GM12865 (cell line): Measurements from ENCODE around the gene KLHL22.
"Not testable (repeated sequence)": the region's sequence is repeated elsewhere in the genome, so short reads cannot be mapped to it uniquely, and the experiment has no call there.

Experiments used
- DNase-seq: peaks from one replicate; pipeline ENCODE4 v3.0.0; 2010; ENCODE audit warnings: low read depth
- H3K4me3 ChIP-seq: 2 replicates; pipeline ENCODE4 v1.5.1; 2011; ENCODE audit warnings: mild to moderate bottlenecking, low read depth, low read length, control low read depth
- CTCF ChIP-seq: IDR thresholded peaks from 2 replicates; pipeline ENCODE4 v1.5.1; 2011; ENCODE audit warnings: low read length, control low read depth, low read depth, inconsistent platforms; ENCODE audit not compliant: insufficient read depth; ENCODE audit errors: missing control alignments

Gene KLHL22

GRCh38 chr22:20516399-20516798 is 20.8 kb upstream of the KLHL22 start:
- DNase-seq = no peak
- no peak overlapping the region for H3K4me3 ChIP-seq
- no peak for TF ChIP-seq CTCF

GRCh38 chr22:20514658-20515406 is 19.2 kb upstream of the KLHL22 start:
- DNase-seq = no peak
- no peak overlapping the region for H3K4me3 ChIP-seq
- no peak for TF ChIP-seq CTCF

GRCh38 chr22:20511578-20512229 is 16.1 kb upstream of the KLHL22 start:
- no peak for DNase-seq
- TF ChIP-seq CTCF = no peak
- H3K4me3 ChIP-seq = no peak overlapping the region

- no peak for DNase-seq
- TF ChIP-seq CTCF = no peak
Observed at GRCh38 chr22:20510811-20511577, 15.4 kb upstream of the KLHL22 start.

GRCh38 chr22:20509344-20510047 is 13.9 kb upstream of the KLHL22 start:
- no peak for TF ChIP-seq CTCF
- H3K4me3 ChIP-seq = peak overlapping the region; percentile 94
- peak; percentile 53 for DNase-seq

More at GRCh38 chr22:20510811-20511577, 15.4 kb upstream of the KLHL22 start:
- H3K4me3 ChIP-seq = no peak overlapping the region

- peak; percentile 55 for DNase-seq
- peak overlapping the region; percentile 94 for H3K4me3 ChIP-seq
- TF ChIP-seq CTCF = no peak
Observed at GRCh38 chr22:20508815-20509271, 13.2 kb upstream of the KLHL22 start.

GRCh38 chr22:20508067-20508755 is 12.6 kb upstream of the KLHL22 start:
- peak overlapping the region; percentile 94 for H3K4me3 ChIP-seq
- not testable (repeated sequence) for DNase-seq
